Suprapubic skin (tissue), 3 donors: ENCODE measurements around the gene CHD9.

Experiments used
- CTCF ChIP-seq, 2 donors: fragments of 200-600 bp in 1 of 2; fragments of 450-650 bp in 1 of 2; sonication (generic) in 1 of 2; IDR thresholded peaks; one replicate each; pipeline ENCODE4 v1.5.1; 2016 to 2019; ENCODE audit warnings: antibody characterized with exemption in 2 of 2, mild to moderate bottlenecking in 1 of 2, moderate library complexity in 1 of 2
- EP300 ChIP-seq: sonication (generic); formaldehyde crosslinking; IDR thresholded peaks from one replicate; pipeline ENCODE4 v1.6.1; 2017; ENCODE audit warnings: antibody characterized with exemption
- POLR2A ChIP-seq, 2 donors: fragments of 450-650 bp; IDR thresholded peaks; one replicate each; pipeline ENCODE4 v1.6.1; 2017; ENCODE audit warnings: antibody characterized with exemption in 2 of 2, mild to moderate bottlenecking in 2 of 2, moderate library complexity in 2 of 2

GRCh38 chr16:53031323-53031942 lies 23.4 kb upstream of the CHD9 start:
- no peak for TF ChIP-seq CTCF (IDR thresholded peaks at IDR 0.05)
- TF ChIP-seq POLR2A (IDR thresholded peaks at IDR 0.05) = no peak
- TF ChIP-seq EP300 = no peak
